ENCODE results near the gene FXR1.

DNA sequence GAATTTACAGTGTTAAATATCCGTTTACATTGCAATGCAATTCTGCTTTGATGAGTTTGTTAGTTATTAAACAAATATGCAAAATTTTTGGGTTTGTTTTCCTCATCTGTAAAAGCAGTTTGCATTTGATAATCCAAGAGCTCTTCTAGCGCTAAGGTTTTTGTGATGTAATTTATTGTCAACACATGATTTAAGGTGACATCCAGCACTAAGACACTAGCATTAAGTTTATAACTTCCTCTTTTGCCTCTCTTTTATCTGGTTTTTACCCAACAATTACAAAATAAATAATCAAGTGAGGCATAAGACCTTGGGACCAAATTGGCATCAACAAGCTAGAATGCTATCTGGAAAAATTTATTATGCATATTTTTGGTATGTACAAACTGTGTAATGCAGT is 78.0 kb downstream of the FXR1 start:
- TF ChIP-seq TP53 (CRISPR knock-in tag; conservative IDR thresholded peaks at IDR 0.05) (no peak), POLR2A (IDR thresholded peaks at IDR 0.05; ENCODE audit: insufficient read depth in 1 of 2, low read depth in 2 of 2, low read length in 2 of 2) (no peak), ZNF563 (CRISPR knock-in tag; IDR thresholded peaks at IDR 0.05) (no peak), RAD21 (CRISPR knock-in tag; IDR thresholded peaks at IDR 0.05) (no peak), EP300 (IDR thresholded peaks at IDR 0.05; ENCODE audit: low read depth in 2 of 2, low read length in 2 of 2) (no peak), EP300 (CRISPR knock-in tag; IDR thresholded peaks at IDR 0.05; ENCODE audit: borderline replicate concordance) (no peak), ZFP1 (CRISPR knock-in tag; IDR thresholded peaks at IDR 0.05) (no peak), ZNF713 (CRISPR knock-in tag; IDR thresholded peaks at IDR 0.05) (no peak), NFKBIZ (CRISPR knock-in tag; IDR thresholded peaks at IDR 0.05) (no peak), RXRA (CRISPR knock-in tag; IDR thresholded peaks at IDR 0.05) (no peak)
